ENCODE results near the gene OTP.
"Not testable (repeated sequence)": the region's sequence is repeated elsewhere in the genome, so short reads cannot be mapped to it uniquely, and the experiment has no call there.

Gene OTP

DNA sequence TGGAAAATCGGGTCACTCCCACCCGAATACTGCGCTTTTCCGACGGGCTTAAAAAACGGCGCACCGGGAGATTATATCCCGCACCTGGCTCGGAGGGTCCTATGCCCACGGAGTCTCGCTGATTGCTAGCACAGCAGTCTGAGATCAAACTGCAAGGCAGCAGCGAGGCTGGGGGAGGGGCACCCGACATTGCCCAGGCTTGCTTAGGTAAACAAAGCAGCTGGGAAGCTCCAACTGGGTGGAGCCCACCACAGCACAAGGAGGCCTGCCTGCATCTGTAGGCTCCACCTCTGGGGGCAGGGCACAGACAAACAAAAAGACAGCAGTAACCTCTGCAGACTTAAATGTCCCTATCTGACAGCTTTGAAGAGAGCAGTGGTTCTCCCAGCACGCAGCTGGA, 29.6 kb downstream of the OTP start:
- not testable (repeated sequence) for DNase-seq (ENCODE audit: low read depth in 2 of 2)

- DNase-seq (ENCODE audit: low read depth in 2 of 2): no peak
These were observed 31.2 kb downstream of the OTP start for GRCh38 chr5:77607324-77607723.

DNA sequence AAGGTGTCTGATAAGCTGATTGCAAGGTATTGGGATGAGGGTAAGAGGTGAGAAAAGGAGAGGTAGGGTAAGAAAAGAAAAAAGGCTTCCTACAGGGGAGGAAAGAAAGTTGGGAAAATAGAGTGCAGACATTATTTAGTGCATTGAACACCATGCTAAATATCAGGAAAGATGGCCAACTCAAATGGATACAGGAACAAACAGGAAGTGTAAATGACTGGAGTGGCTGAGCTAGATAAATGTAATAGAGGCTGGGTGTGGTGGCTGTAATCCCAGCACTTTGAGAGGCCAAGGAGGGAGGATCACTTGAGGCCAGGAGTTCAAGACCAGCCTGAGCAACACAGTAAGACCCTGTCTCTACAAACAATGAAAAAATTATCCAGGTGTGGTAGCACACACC, 32.2 kb downstream of the OTP start:
- DNase-seq (ENCODE audit: low read depth in 2 of 2): no peak

DNA sequence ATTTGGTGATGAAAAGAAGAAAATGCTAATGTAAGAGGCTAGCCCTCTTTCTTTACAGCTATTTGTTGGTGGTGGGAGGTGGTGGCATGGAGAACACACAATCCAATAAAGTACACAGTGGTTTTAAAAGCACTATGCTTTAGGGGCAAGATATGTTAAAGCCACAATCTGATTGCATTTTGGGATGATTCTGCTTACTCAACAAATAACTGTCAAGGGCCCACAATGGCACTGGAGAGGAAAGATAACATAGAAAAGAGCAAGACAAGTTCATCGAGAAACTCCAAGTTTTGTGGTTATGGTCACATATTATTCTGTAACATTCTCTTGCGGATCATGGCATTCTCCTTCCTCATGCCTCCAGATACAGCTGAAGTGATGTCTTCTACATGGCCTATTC, 38.8 kb downstream of the OTP start:
- DNase-seq (ENCODE audit: low read depth in 2 of 2): no peak

DNA sequence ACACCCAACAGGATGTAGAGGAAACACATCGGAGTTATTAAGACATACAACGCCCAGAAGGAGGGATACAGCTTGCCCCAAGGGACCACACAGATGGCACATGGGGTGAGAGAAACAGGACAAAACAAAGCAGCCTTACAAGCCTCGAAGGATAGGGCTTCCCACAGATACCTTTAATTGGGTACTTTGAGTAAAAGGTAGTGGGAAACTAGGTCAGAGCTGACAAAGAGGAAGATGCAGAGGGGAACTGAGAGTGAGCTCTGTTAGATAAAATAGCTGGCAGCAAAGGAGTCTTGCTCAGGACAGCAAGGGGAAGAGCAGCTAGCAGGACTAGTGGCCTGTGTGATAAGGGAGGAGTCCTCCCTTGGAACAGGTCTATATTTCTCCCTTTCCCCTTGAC, 48.2 kb downstream of the OTP start:
- DNase-seq (ENCODE audit: low read depth in 2 of 2): no peak

DNA sequence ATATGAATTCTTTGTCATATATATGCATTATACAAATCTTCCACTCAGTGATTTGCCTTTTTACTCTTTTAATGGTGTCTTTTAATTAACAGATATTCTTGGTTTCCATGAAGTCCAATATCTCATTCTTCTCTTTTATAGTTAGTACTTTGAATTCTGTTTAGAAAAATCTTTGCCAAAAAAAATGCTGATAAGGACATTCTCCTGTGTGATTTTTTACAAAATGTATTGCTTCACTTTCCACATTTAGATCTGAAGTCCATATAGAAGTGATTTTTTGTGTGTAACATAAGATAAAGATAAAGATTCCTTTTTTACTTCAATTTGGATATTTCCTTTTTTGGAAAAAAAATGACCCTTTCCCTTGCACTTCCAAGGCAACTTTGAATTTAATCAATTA, 50.3 kb downstream of the OTP start:
- DNase-seq (ENCODE audit: low read depth in 2 of 2): no peak

DNA sequence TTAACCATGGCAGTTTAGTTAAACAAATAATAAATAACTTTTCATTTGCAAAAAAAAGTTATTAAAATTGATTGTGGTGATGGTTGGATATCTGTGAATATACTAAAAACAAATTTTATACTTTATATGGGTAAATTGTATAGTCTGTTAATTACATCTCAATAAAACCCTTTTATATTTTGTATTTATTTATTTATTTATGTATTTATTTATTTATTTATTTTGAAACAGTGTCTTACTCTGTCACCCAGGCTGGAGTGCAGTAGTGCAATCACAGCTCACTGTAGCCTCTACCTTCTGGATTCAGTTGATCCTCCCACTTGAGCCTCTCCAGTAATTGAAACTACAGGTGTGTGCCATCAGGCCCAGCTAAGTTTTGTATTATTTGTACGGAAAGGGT, 52.4 kb downstream of the OTP start:
- no peak for DNase-seq (ENCODE audit: low read depth in 2 of 2)

GRCh38 chr5:77582143-77582542, 56.4 kb downstream of the OTP start:
- not testable (repeated sequence) for DNase-seq (ENCODE audit: low read depth in 2 of 2)
